Liver (tissue), 9 donors: Measurements from ENCODE around the gene RPS6KA2. TPM values are rescaled to one million over a fixed set of nuclear protein-coding genes. Genes with fewer than 3 reads are reported as not detected.

ENCODE experiments used
- DNase-seq: peaks from one replicate; pipeline ENCODE4 v3.0.0-alpha.2; 2017; ENCODE audit warnings: low spot score
- H3K27ac ChIP-seq, 2 donors: one replicate each; pipeline ENCODE4 v1.7.0; 2013; ENCODE audit warnings: inconsistent platforms in 2 of 2, low read length in 2 of 2, control low read depth in 1 of 2, low read depth in 1 of 2, mild to moderate bottlenecking in 1 of 2
- H3K27me3 ChIP-seq, 4 donors: one replicate each; pipeline versions ENCODE4 v1.6.1 to v1.7.0; 2013; ENCODE audit warnings: low read length in 3 of 4, inconsistent platforms in 1 of 4, mild to moderate bottlenecking in 1 of 4, moderate library complexity in 1 of 4; ENCODE audit not compliant: control insufficient read depth in 4 of 4, insufficient read depth in 4 of 4
- H3K36me3 ChIP-seq, 4 donors: one replicate each; pipeline versions ENCODE4 v1.6.1 to v1.7.0; 2013; ENCODE audit warnings: low read length in 3 of 4, mild to moderate bottlenecking in 3 of 4, low read depth in 1 of 4, moderate library complexity in 1 of 4; ENCODE audit not compliant: control insufficient read depth in 4 of 4, insufficient read depth in 3 of 4
- H3K4me1 ChIP-seq, 4 donors: one replicate each; pipeline versions ENCODE4 v1.6.1 to v1.7.0; 2013; ENCODE audit warnings: low read length in 3 of 4, mild to moderate bottlenecking in 3 of 4, moderate library complexity in 1 of 4; ENCODE audit not compliant: control insufficient read depth in 4 of 4, insufficient read depth in 4 of 4
- H3K4me3 ChIP-seq, 3 donors: one replicate each; pipeline versions ENCODE4 v1.6.1 to v1.7.0; 2013; ENCODE audit warnings: low read length in 3 of 3, control low read depth in 1 of 3, low read depth in 1 of 3, mild to moderate bottlenecking in 1 of 3
- H3K9ac ChIP-seq, 2 donors: one replicate each; pipeline ENCODE4 v1.7.0; 2013; ENCODE audit warnings: low read length in 2 of 2, mild to moderate bottlenecking in 2 of 2, moderate library complexity in 2 of 2, control low read depth in 1 of 2, low read depth in 1 of 2
- H3K9me3 ChIP-seq, 4 donors: one replicate each; pipeline versions ENCODE4 v1.6.1 to v1.7.0; 2013; ENCODE audit warnings: low read length in 3 of 4; ENCODE audit not compliant: control insufficient read depth in 4 of 4
- ATF3 ChIP-seq: IDR thresholded peaks from 2 replicates; pipeline ENCODE4 v1.6.1; 2016; ENCODE audit warnings: antibody characterized with exemption
- CTCF ChIP-seq: fragments of 150-350 bp; IDR thresholded peaks from 2 replicates; pipeline ENCODE4 v1.5.1; 2017; ENCODE audit warnings: improper control_type of control experiment, low read depth, low read length; ENCODE audit not compliant: missing input control
- EGR1 ChIP-seq, 2 donors: IDR thresholded peaks; 2 replicates each; pipeline ENCODE4 v1.6.1; 2016 to 2018; ENCODE audit warnings: antibody characterized with exemption in 2 of 2, low read depth in 2 of 2
- FOXA1 ChIP-seq: IDR thresholded peaks from 2 replicates; pipeline ENCODE4 v1.6.1; 2016; ENCODE audit warnings: antibody characterized with exemption
- FOXA2 ChIP-seq: IDR thresholded peaks from 2 replicates; pipeline ENCODE4 v1.6.1; 2016; ENCODE audit warnings: antibody characterized with exemption
- GABPA ChIP-seq, 2 donors: IDR thresholded peaks in 1 of 2; conservative IDR thresholded peaks in 1 of 2; 2 replicates each; pipeline ENCODE4 v1.6.1; 2016; ENCODE audit warnings: antibody characterized with exemption in 2 of 2, mild to moderate bottlenecking in 1 of 2, moderate library complexity in 1 of 2
- HNF4A ChIP-seq, 2 donors: conservative IDR thresholded peaks; 2 replicates each; pipeline ENCODE4 v1.6.1; 2016; ENCODE audit warnings: antibody characterized with exemption in 2 of 2, mild to moderate bottlenecking in 2 of 2
- HNF4G ChIP-seq: IDR thresholded peaks from 2 replicates; pipeline ENCODE4 v1.6.1; 2016; ENCODE audit warnings: antibody characterized with exemption
- JUND ChIP-seq, 2 donors: IDR thresholded peaks; 2 replicates each; pipeline ENCODE4 v1.6.1; 2016; ENCODE audit warnings: antibody characterized with exemption in 2 of 2
- MAX ChIP-seq: IDR thresholded peaks from 2 replicates; pipeline ENCODE4 v1.6.1; 2016; ENCODE audit warnings: antibody characterized with exemption
- NR2F2 ChIP-seq: IDR thresholded peaks from 2 replicates; pipeline ENCODE4 v1.6.1; 2016; ENCODE audit warnings: antibody characterized with exemption
- RAD21 ChIP-seq, 2 donors: IDR thresholded peaks; 2 replicates each; pipeline ENCODE4 v1.6.1; 2016; ENCODE audit warnings: antibody characterized with exemption in 2 of 2, mild to moderate bottlenecking in 2 of 2
- REST ChIP-seq: IDR thresholded peaks from 2 replicates; pipeline ENCODE4 v1.6.1; 2016; ENCODE audit warnings: antibody characterized with exemption, mild to moderate bottlenecking
- RXRA ChIP-seq, 2 donors: IDR thresholded peaks; 2 replicates each; pipeline ENCODE4 v1.6.1; 2017 to 2018; ENCODE audit warnings: antibody characterized with exemption in 2 of 2, mild to moderate bottlenecking in 1 of 2
- SP1 ChIP-seq: IDR thresholded peaks from 2 replicates; pipeline ENCODE4 v1.6.1; 2018; ENCODE audit warnings: antibody characterized with exemption, mild to moderate bottlenecking
- TAF1 ChIP-seq: conservative IDR thresholded peaks from 2 replicates; pipeline ENCODE4 v1.6.1; 2016; ENCODE audit warnings: antibody characterized with exemption, mild to moderate bottlenecking
- YY1 ChIP-seq: IDR thresholded peaks from 2 replicates; pipeline ENCODE4 v1.6.1; 2016; ENCODE audit warnings: antibody characterized with exemption, mild to moderate bottlenecking
- ZBTB33 ChIP-seq: IDR thresholded peaks from 2 replicates; pipeline ENCODE4 v1.6.1; 2016; ENCODE audit warnings: antibody characterized with exemption
- WGBS: extraction: QIAGEN DNeasy Blood & Tissue Kit; methylation state at CpG from one replicate; pipeline ENCODE4 v1.1.7; 2013; 5-methylcytosine and 5-hydroxymethylcytosine counted together
- polyA plus RNA-seq, 2 donors: library from polyadenylated mRNA; stranded (reverse) in 1 of 2; unstranded in 1 of 2; fragments of 200-250 nt in 1 of 2; fragments of >200 nt in 1 of 2; fragmentation: Nextera tagmentation in 1 of 2; extraction: Ambion mirVana in 1 of 2; gene quantifications; one replicate each; pipeline versions ENCODE4 v1.2.1 to v1.2.3, GENCODE V29; 2013 to 2015
- total RNA-seq, 2 donors: library from RNA; depleted of rRNA; stranded (reverse); fragments of >200 nt; gene quantifications; one replicate each; pipeline ENCODE4 v1.2.3, GENCODE V29; 2014
- donor health status: healthy.
- donor health status: healthy.
- donor health status: healthy.
- donor health status: healthy.
- donor health status: healthy.

The RPS6KA2 gene
- total and polyA plus RNA-seq, 4 donors = 2.5 to 9.0 (median 5.0) TPM

- 91% methylated on average over 18 of the region's 18 CpGs for WGBS
- DNase-seq = no peak
- no peaks in the 10 kb centered on the region for H3K27me3 ChIP-seq
- no peaks in the 10 kb centered on the region for H3K9me3 ChIP-seq
- H3K9ac ChIP-seq = no peak overlapping the region
- H3K27ac ChIP-seq = no peak overlapping the region
- TF ChIP-seq GABPA (IDR thresholded peaks at IDR 0.05 in 1 of 2, conservative IDR thresholded peaks at IDR 0.05 in 1 of 2) (no peak), RXRA (IDR thresholded peaks at IDR 0.05) (no peak), ATF3 (no peak), NR2F2 (no peak), YY1 (no peak), REST (no peak), SP1 (no peak), CTCF (no peak), FOXA2 (no peak), RAD21 (IDR thresholded peaks at IDR 0.05) (no peak), ZBTB33 (no peak), HNF4G (no peak), HNF4A (conservative IDR thresholded peaks at IDR 0.05) (no peak), EGR1 (IDR thresholded peaks at IDR 0.05; ENCODE audit: low read depth in 2 of 2) (no peak), FOXA1 (no peak), JUND (IDR thresholded peaks at IDR 0.05) (no peak), TAF1 (no peak), MAX (no peak)
- no peaks in the 10 kb centered on the region for H3K36me3 ChIP-seq
- H3K4me3 ChIP-seq = no peak overlapping the region
- peaks cover 0 to 2% (median 0%) of the 10 kb centered on the region in 4 donors for H3K4me1 ChIP-seq
Measured at GRCh38 chr6:166573511-166574216, 53.4 kb downstream of the RPS6KA2 start.
